Neural progenitor cell (in vitro differentiated cells): ENCODE data around the gene SLC43A1. TPM values are rescaled to one million over a fixed set of nuclear protein-coding genes. Genes with fewer than 3 reads are reported as not detected.

Experiments
- DNase-seq: peaks from one replicate; pipeline ENCODE4 v3.0.0-alpha.2; 2016; ENCODE audit warnings: low spot score
- H2AFZ ChIP-seq: fragments of 200-600 bp; sonication (generic); replicated peaks from 2 replicates; pipeline ENCODE4 v1.6.1; 2016; ENCODE audit warnings: antibody characterized with exemption
- H3F3A ChIP-seq: fragments of 200-600 bp; sonication (generic); 2 replicates; pipeline ENCODE4 v1.6.1; 2016; ENCODE audit warnings: antibody characterized with exemption, low read depth
- H3K27ac ChIP-seq: fragments of 200-600 bp; sonication (generic); 2 replicates; pipeline ENCODE4 v1.5.1; 2016; ENCODE audit warnings: mild to moderate bottlenecking
- H3K27me3 ChIP-seq: fragments of 200-600 bp; sonication (generic); 2 replicates; pipeline ENCODE4 v1.6.1; 2016; ENCODE audit warnings: mild to moderate bottlenecking, moderate library complexity
- H3K36me3 ChIP-seq: fragments of 200-600 bp; sonication (generic); 2 replicates; pipeline ENCODE4 v1.5.1; 2016
- H3K4me1 ChIP-seq: fragments of 200-600 bp; sonication (generic); 2 replicates; pipeline ENCODE4 v1.6.1; 2016; ENCODE audit warnings: mixed run types
- H3K4me2 ChIP-seq: fragments of 200-600 bp; sonication (generic); 2 replicates; pipeline ENCODE4 v1.6.1; 2016
- H3K4me3 ChIP-seq: fragments of 200-600 bp; sonication (generic); 2 replicates; pipeline ENCODE4 v1.5.1; 2016
- H3K79me2 ChIP-seq: fragments of 200-600 bp; sonication (generic); 2 replicates; pipeline ENCODE4 v1.6.1; 2016; ENCODE audit warnings: low read depth
- H3K9ac ChIP-seq: fragments of 200-600 bp; sonication (generic); 2 replicates; pipeline ENCODE4 v1.6.1; 2016
- H3K9me3 ChIP-seq: fragments of 200-600 bp; sonication (generic); 2 replicates; pipeline ENCODE4 v1.5.1; 2016; ENCODE audit warnings: low read depth
- H4K20me1 ChIP-seq: fragments of 200-600 bp; sonication (generic); 2 replicates; pipeline ENCODE4 v1.6.1; 2016; ENCODE audit warnings: low read depth
- H3K27ac Mint-ChIP-seq: 3 replicates; pipeline ENCODE4 v1.8.0; 2021; ENCODE audit warnings: mixed read lengths
- H3K27me3 Mint-ChIP-seq: 2 replicates; pipeline ENCODE4 v1.8.0; 2022; ENCODE audit warnings: low read depth, mild to moderate bottlenecking, inconsistent platforms, moderate library complexity, mixed read lengths; ENCODE audit not compliant: insufficient read depth
- H3K36me3 Mint-ChIP-seq: 3 replicates; pipeline ENCODE4 v1.8.0; 2021; ENCODE audit warnings: mixed read lengths
- H3K4me1 Mint-ChIP-seq: 3 replicates; pipeline ENCODE4 v1.8.0; 2021; ENCODE audit warnings: mixed read lengths
- H3K4me3 Mint-ChIP-seq: 3 replicates; pipeline ENCODE4 v1.8.0; 2021; ENCODE audit warnings: mild to moderate bottlenecking, moderate library complexity, mixed read lengths
- H3K9me3 Mint-ChIP-seq: 3 replicates; pipeline ENCODE4 v1.8.0; 2020; ENCODE audit warnings: mixed read lengths
- EZH2 ChIP-seq: fragments of 200-600 bp; sonication (generic); IDR thresholded peaks from 2 replicates; pipeline ENCODE4 v1.6.1; 2017; ENCODE audit warnings: antibody characterized with exemption, mild to moderate bottlenecking, moderate library complexity
- EZH2phosphoT487 ChIP-seq: fragments of 200-600 bp; sonication (generic); IDR thresholded peaks from 2 replicates; pipeline ENCODE4 v1.6.1; 2017; ENCODE audit warnings: antibody characterized with exemption
- small RNA-seq: library from RNA; depleted of rRNA; stranded (forward); fragments of <200 nt; gene quantifications from one replicate; pipeline ENCODE3, GENCODE V24; 2015
- total RNA-seq: library from RNA; depleted of rRNA; stranded (reverse); fragments of >200 nt; gene quantifications from 2 replicates; pipeline ENCODE4 v1.2.3, GENCODE V29; 2015; ENCODE audit warnings: low replicate concordance
- TF ChIP-seq, protein P1 (sequence below): fragments of 200-600 bp; sonication (generic); IDR thresholded peaks from 2 replicates; pipeline ENCODE4 v1.5.1; 2017; ENCODE audit warnings: antibody characterized with exemption, mild to moderate bottlenecking

The SLC43A1 gene
- total RNA-seq, 1 donor from 2014 or later = 0.99 TPM

DNA sequence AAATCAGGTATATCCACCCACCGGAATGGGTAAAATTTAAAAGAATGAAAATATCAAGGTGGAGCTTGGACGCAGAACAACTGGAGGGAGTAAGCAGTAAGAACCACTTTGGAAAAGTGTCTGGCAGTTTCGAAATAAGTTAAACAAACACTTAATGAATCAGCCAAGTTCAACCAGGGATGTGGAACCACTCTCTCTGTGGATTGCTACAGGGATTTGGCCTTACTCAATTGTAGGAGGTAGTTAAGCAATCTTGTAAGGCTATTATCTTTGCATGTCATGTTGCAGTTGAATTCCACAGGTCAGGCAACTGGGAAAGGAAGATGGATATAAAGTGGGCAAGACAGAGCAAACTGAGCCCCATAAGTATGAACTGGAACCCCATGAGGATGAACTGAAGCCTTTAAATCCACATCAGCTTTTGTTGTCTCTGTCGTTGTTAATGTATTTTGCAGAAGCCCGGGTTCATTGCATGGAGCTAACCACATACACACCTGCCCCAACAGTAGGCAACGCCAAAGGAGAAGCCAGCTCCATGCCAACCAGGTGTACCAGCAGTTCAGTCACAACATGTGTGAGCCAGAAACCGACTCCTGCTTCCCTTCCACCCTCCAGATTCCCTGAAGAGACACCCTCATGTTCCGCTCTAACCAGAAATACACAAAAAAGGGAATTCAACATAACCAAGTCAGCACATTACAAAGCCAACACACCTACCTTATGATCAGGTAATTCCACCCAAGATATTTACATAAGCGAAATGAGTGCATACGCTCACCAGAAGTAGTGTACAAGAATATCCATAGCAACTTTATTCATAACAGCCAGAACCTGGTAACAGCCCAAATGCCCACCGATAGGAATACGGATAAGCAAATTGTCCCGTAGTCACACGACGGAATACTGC lies 80.6 kb downstream of the SLC43A1 start:
- H3K27ac Mint-ChIP-seq = no peak overlapping the region
- H3K4me2 ChIP-seq = no peak overlapping the region
- H3K27me3 Mint-ChIP-seq = peaks cover 5% of the 10 kb centered on the region

More for the DNA sequence above, 80.6 kb downstream of the SLC43A1 start:
- H3K4me3 ChIP-seq = no peak overlapping the region
- no peaks in the 10 kb centered on the region for H3K79me2 ChIP-seq
- H3K4me1 ChIP-seq = no peaks in the 10 kb centered on the region
- no peak overlapping the region for H3K9ac ChIP-seq
- H2AFZ ChIP-seq = no peak overlapping the region
- H4K20me1 ChIP-seq = no peaks in the 10 kb centered on the region
- H3K36me3 Mint-ChIP-seq = no peaks in the 10 kb centered on the region
- H3K36me3 ChIP-seq = no peaks in the 10 kb centered on the region
- H3K27ac ChIP-seq = no peak overlapping the region
- H3K4me3 Mint-ChIP-seq = no peak overlapping the region
- no peaks in the 10 kb centered on the region for H3F3A ChIP-seq
- H3K27me3 ChIP-seq = peaks cover 3% of the 10 kb centered on the region
- no peaks in the 10 kb centered on the region for H3K9me3 Mint-ChIP-seq
- no peaks in the 10 kb centered on the region for H3K9me3 ChIP-seq
- peaks cover 5% of the 10 kb centered on the region for H3K4me1 Mint-ChIP-seq
- TF ChIP-seq, protein P1, sequence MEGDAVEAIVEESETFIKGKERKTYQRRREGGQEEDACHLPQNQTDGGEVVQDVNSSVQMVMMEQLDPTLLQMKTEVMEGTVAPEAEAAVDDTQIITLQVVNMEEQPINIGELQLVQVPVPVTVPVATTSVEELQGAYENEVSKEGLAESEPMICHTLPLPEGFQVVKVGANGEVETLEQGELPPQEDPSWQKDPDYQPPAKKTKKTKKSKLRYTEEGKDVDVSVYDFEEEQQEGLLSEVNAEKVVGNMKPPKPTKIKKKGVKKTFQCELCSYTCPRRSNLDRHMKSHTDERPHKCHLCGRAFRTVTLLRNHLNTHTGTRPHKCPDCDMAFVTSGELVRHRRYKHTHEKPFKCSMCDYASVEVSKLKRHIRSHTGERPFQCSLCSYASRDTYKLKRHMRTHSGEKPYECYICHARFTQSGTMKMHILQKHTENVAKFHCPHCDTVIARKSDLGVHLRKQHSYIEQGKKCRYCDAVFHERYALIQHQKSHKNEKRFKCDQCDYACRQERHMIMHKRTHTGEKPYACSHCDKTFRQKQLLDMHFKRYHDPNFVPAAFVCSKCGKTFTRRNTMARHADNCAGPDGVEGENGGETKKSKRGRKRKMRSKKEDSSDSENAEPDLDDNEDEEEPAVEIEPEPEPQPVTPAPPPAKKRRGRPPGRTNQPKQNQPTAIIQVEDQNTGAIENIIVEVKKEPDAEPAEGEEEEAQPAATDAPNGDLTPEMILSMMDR = no peak
- TF ChIP-seq EZH2phosphoT487 = no peak
- TF ChIP-seq EZH2 = no peak
- DNase-seq = no peak

Small RNAs within 50 kb of the gene (small RNA-seq; reads per million reads assigned to genes)
- not detected for gene RN7SL605P
- not detected for gene RNA5SP341

Other genes starting within 250 kb of the SLC43A1 start
- gene TNKS1BP1, start 190.8 kb downstream of the SLC43A1 start, total RNA-seq = 11.7 and 45.1 TPM in 2 replicates
- gene SSRP1, start 179.8 kb downstream of the SLC43A1 start, total RNA-seq = 186 and 222 TPM in 2 replicates
- gene P2RX3, start 177.3 kb downstream of the SLC43A1 start, total RNA-seq = 1.5 and 2.4 TPM in 2 replicates
- gene PRG3, start 134.6 kb downstream of the SLC43A1 start, total RNA-seq = not detected in 2 replicates
- not detected in 2 replicates for gene PRG2, start 125.1 kb downstream of the SLC43A1 start, total RNA-seq
- 5.6 and 7.8 TPM in 2 replicates for gene SLC43A3, start 88.6 kb downstream of the SLC43A1 start, total RNA-seq
- gene RTN4RL2, start 55.2 kb downstream of the SLC43A1 start, total RNA-seq = 0.13 and 1.9 TPM in 2 replicates
- 19.1 and 21.9 TPM in 2 replicates for gene TIMM10, start 15.1 kb upstream of the SLC43A1 start, total RNA-seq
- gene SMTNL1, start 21.9 kb upstream of the SLC43A1 start, total RNA-seq = 0.28 TPM in 1 of 2 replicates, not detected in the other
- 76.2 and 112 TPM in 2 replicates for gene UBE2L6, start 52.0 kb upstream of the SLC43A1 start, total RNA-seq
- 46.0 and 68.1 TPM in 2 replicates for gene SERPING1, start 82.0 kb upstream of the SLC43A1 start, total RNA-seq
- gene YPEL4, start 134.2 kb upstream of the SLC43A1 start, total RNA-seq = 0.22 TPM in 1 of 2 replicates, not detected in the other
- 18.0 TPM in 2 replicates for gene CLP1, start 142.1 kb upstream of the SLC43A1 start, total RNA-seq
- gene ZDHHC5, start 152.4 kb upstream of the SLC43A1 start, total RNA-seq = 28.5 and 41.8 TPM in 2 replicates
- gene MED19, start 196.5 kb upstream of the SLC43A1 start, total RNA-seq = 11.8 and 15.1 TPM in 2 replicates
- gene TMX2, start 196.9 kb upstream of the SLC43A1 start, total RNA-seq = 65.9 and 66.5 TPM in 2 replicates
- gene SELENOH, start 225.8 kb upstream of the SLC43A1 start, total RNA-seq = 164 and 206 TPM in 2 replicates
- not detected in 2 replicates for gene BTBD18, start 236.1 kb upstream of the SLC43A1 start, total RNA-seq
- 135 and 150 TPM in 2 replicates for gene CTNND1, start 246.1 kb upstream of the SLC43A1 start, total RNA-seq